GM18505 (cell line): Measurements from ENCODE around the gene NCKAP1.

Source experiments
- ATAC-seq: cut with Tn5 transposase; IDR thresholded peaks from one replicate; pipeline ENCODE4 v1.9.1; 2021; ENCODE audit not compliant: unreplicated experiment
- POLR2A ChIP-seq: IDR thresholded peaks from 4 replicates; pipeline ENCODE4 v1.6.1; 2011; ENCODE audit warnings: borderline replicate concordance; ENCODE audit not compliant: insufficient read depth, insufficient read length; ENCODE audit errors: extremely low read depth

Gene NCKAP1

GRCh38 chr2:183038341-183039300, at the start of gene NCKAP1:
TSS of gene NCKAP1 (minus strand) at chr2:183038457. CDS start at chr2:183038099, 358 bp downstream.
- ATAC-seq = peak; percentile 76
- no peak for TF ChIP-seq POLR2A

GRCh38 chr2:183081911-183082310, 43.7 kb upstream of the NCKAP1 start:
- no peak for ATAC-seq
- no peak for TF ChIP-seq POLR2A

GRCh38 chr2:183079139-183079775, 41.0 kb upstream of the NCKAP1 start:
- peak; percentile 24 for ATAC-seq
- TF ChIP-seq POLR2A = no peak

GRCh38 chr2:183078464-183079138, 40.3 kb upstream of the NCKAP1 start, which contains the start of gene DUSP19:
TSS of gene DUSP19 (plus strand) at chr2:183078747. CDS start at chr2:183078934, 187 bp downstream.
- TF ChIP-seq POLR2A = peak; percentile 79

GRCh38 chr2:183078163-183078463, 39.9 kb upstream of the NCKAP1 start:
- no peak for ATAC-seq
- no peak for TF ChIP-seq POLR2A

More at GRCh38 chr2:183078464-183079138, 40.3 kb upstream of the NCKAP1 start, which contains the start of gene DUSP19:
- peak; percentile 95 for ATAC-seq

- TF ChIP-seq POLR2A = no peak
- ATAC-seq = no peak
Measured at GRCh38 chr2:183072177-183072576, 33.9 kb upstream of the NCKAP1 start.

GRCh38 chr2:183070942-183071844, 32.9 kb upstream of the NCKAP1 start:
- no peak for TF ChIP-seq POLR2A
- ATAC-seq = no peak

- no peak for ATAC-seq
- TF ChIP-seq POLR2A = no peak
Measured at GRCh38 chr2:183069174-183069573, 30.9 kb upstream of the NCKAP1 start.

- no peak for ATAC-seq
- TF ChIP-seq POLR2A = no peak
Measured at GRCh38 chr2:183068561-183068960, 30.3 kb upstream of the NCKAP1 start.

GRCh38 chr2:183063083-183063482, 24.8 kb upstream of the NCKAP1 start:
- TF ChIP-seq POLR2A = no peak
- ATAC-seq = peak; percentile 96

- no peak for TF ChIP-seq POLR2A
- no peak for ATAC-seq
Measured at GRCh38 chr2:183060571-183061231, 22.4 kb upstream of the NCKAP1 start.

- ATAC-seq = no peak
- no peak for TF ChIP-seq POLR2A
Measured at GRCh38 chr2:183059561-183059960, 21.3 kb upstream of the NCKAP1 start.
